NCI-H1092 (cell line): ENCODE measurements around the gene PANK4.

ENCODE experiments used
- DNase-seq: peaks from one replicate; lab custom pipeline; 2025; lab: John Stamatoyannopoulos, UW

The PANK4 gene

GRCh38 chr1:2528966-2529783 lies 2.8 kb upstream of the PANK4 start:
- DNase-seq: no peak

GRCh38 chr1:2528611-2528965 lies 2.2 kb upstream of the PANK4 start:
- no peak for DNase-seq

- no peak for DNase-seq
Observed at GRCh38 chr1:2528016-2528415, 1.6 kb upstream of the PANK4 start.

- DNase-seq: no peak
Observed at GRCh38 chr1:2527556-2527860, 1.1 kb upstream of the PANK4 start.

- no peak for DNase-seq
Observed at GRCh38 chr1:2526824-2527555, 594 bp upstream of the PANK4 start.

- no peak for DNase-seq
Observed at GRCh38 chr1:2525572-2525919, 850 bp downstream of the PANK4 start.

GRCh38 chr1:2523891-2524609 lies 2.3 kb downstream of the PANK4 start:
- DNase-seq: no peak

- no peak for DNase-seq
Observed at GRCh38 chr1:2523191-2523890, 3.1 kb downstream of the PANK4 start.

GRCh38 chr1:2522230-2522629 lies 4.2 kb downstream of the PANK4 start:
- no peak for DNase-seq

- DNase-seq: no peak
Observed at GRCh38 chr1:2520806-2521205, 5.6 kb downstream of the PANK4 start.

- no peak for DNase-seq
Observed at GRCh38 chr1:2520206-2520605, 6.2 kb downstream of the PANK4 start.

- DNase-seq: no peak
Observed at GRCh38 chr1:2519729-2520128, 6.7 kb downstream of the PANK4 start.

GRCh38 chr1:2519029-2519685 lies 7.2 kb downstream of the PANK4 start:
- DNase-seq: no peak

GRCh38 chr1:2518528-2518927 lies 7.9 kb downstream of the PANK4 start:
- no peak for DNase-seq

- no peak for DNase-seq
Observed at GRCh38 chr1:2517966-2518365, 8.4 kb downstream of the PANK4 start.

- DNase-seq: no peak
Observed at GRCh38 chr1:2516946-2517345, 9.4 kb downstream of the PANK4 start.

GRCh38 chr1:2516124-2516523 lies 10.3 kb downstream of the PANK4 start:
- no peak for DNase-seq

GRCh38 chr1:2515763-2516080 lies 10.7 kb downstream of the PANK4 start:
- DNase-seq: no peak

- no peak for DNase-seq
Observed at GRCh38 chr1:2514863-2515762, 11.3 kb downstream of the PANK4 start.

- DNase-seq: no peak
Observed at GRCh38 chr1:2513939-2514652, 12.3 kb downstream of the PANK4 start.
